HPDE6-E6E7 (cell line): ENCODE data around the gene VSIG1.
A peak's percentile ranks its signal among the peaks of the same experiment; 100 is the strongest.

Source experiments
- DNase-seq: peaks from one replicate; pipeline ENCODE4 v3.0.0; 2011; ENCODE audit warnings: missing footprints; ENCODE audit errors: extremely low spot score

VSIG1 gene

GRCh38 chrX:108064613-108065012 is 19.7 kb downstream of the VSIG1 start:
- DNase-seq: no peak

- DNase-seq: no peak
Observed at GRCh38 chrX:108068121-108068520, 23.3 kb downstream of the VSIG1 start.

GRCh38 chrX:108070891-108071290 is 26.0 kb downstream of the VSIG1 start:
- peak; percentile 68 for DNase-seq

- no peak for DNase-seq
Observed at GRCh38 chrX:108071578-108071977, 26.7 kb downstream of the VSIG1 start.

- DNase-seq: no peak
Observed at GRCh38 chrX:108072746-108073145, 27.9 kb downstream of the VSIG1 start.

- no peak for DNase-seq
Observed at GRCh38 chrX:108081110-108081509, 36.2 kb downstream of the VSIG1 start.

GRCh38 chrX:108087792-108088191 is 42.9 kb downstream of the VSIG1 start:
- DNase-seq: no peak

- DNase-seq: no peak
Observed at GRCh38 chrX:108088511-108088910, 43.6 kb downstream of the VSIG1 start.

- DNase-seq: no peak
Observed at GRCh38 chrX:108090491-108091263, 45.8 kb downstream of the VSIG1 start.

- peak; percentile 64 for DNase-seq
Observed at GRCh38 chrX:108091264-108091877, 46.5 kb downstream of the VSIG1 start, which contains the start of the genes ATG4A and PSMD10. Gene ATG4A, plus strand, starts transcription at chrX:108091778. Its CDS starts 49 bp downstream, at chrX:108091827. Gene PSMD10, minus strand, starts transcription at chrX:108091542. Its CDS starts 22 bp downstream, at chrX:108091520.

GRCh38 chrX:108091878-108092291 is 47.0 kb downstream of the VSIG1 start:
- no peak for DNase-seq

GRCh38 chrX:108097380-108097779 is 52.5 kb downstream of the VSIG1 start:
- DNase-seq: no peak

GRCh38 chrX:108105473-108105872 is 60.6 kb downstream of the VSIG1 start:
- DNase-seq: no peak

GRCh38 chrX:108114541-108114940 is 69.7 kb downstream of the VSIG1 start:
- DNase-seq: no peak

- no peak for DNase-seq
Observed at GRCh38 chrX:108117988-108118387, 73.1 kb downstream of the VSIG1 start.

- no peak for DNase-seq
Observed at GRCh38 chrX:108121291-108121690, 76.4 kb downstream of the VSIG1 start.

GRCh38 chrX:108122748-108123147 is 77.9 kb downstream of the VSIG1 start:
- peak; percentile 10 for DNase-seq

GRCh38 chrX:108123591-108124366 is 78.9 kb downstream of the VSIG1 start:
- DNase-seq: no peak

- DNase-seq: no peak
Observed at GRCh38 chrX:108126661-108127060, 81.8 kb downstream of the VSIG1 start.

- no peak for DNase-seq
Observed at GRCh38 chrX:108127152-108127551, 82.3 kb downstream of the VSIG1 start.
